RKO (cell line): ENCODE data around the gene RBM38.
A peak's percentile ranks its signal among the peaks of the same experiment; 100 is the strongest.

Source experiments
- DNase-seq: peaks from one replicate; pipeline ENCODE4 v3.0.0-alpha.2; 2016; ENCODE audit warnings: low spot score

Gene RBM38

DNA sequence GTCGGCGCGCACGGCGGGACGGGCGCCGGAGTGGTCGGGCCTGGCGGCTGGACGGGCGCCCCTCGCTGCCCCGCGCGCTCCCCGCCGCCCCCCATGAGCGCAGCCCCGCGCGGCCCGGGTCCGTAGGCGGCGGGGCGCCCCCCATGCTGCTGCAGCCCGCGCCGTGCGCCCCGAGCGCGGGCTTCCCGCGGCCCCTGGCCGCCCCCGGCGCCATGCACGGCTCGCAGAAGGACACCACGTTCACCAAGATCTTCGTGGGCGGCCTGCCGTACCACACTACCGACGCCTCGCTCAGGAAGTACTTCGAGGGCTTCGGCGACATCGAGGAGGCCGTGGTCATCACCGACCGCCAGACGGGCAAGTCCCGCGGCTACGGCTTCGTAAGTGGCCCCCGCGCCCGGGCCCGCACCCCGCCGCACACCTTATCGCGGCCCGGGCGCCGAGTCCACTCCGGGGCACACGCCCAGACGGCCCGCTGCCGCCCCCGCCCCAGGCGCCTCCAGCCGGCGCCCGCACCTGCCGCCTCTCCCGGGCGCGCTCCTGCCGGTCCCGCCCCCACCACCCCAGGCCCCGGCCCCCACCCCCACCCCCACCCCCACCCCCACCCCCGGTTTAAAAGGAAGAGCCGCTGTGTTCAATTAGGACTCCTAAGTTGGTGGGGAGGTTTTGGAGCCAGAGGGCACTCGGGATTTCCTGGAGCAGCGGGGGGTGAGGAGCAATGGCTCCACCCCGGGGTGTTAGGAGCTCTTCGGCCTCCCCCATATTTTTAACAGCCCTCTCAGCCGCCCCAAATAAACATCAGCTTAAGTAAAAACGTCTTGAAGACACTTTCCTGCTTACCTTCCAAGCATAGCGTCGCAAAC, 474 bp downstream of the RBM38 start:
- DNase-seq = peak; percentile 62

GRCh38 chr20:57392512-57393271, 1.5 kb downstream of the RBM38 start:
- DNase-seq = peak; percentile 38

DNA sequence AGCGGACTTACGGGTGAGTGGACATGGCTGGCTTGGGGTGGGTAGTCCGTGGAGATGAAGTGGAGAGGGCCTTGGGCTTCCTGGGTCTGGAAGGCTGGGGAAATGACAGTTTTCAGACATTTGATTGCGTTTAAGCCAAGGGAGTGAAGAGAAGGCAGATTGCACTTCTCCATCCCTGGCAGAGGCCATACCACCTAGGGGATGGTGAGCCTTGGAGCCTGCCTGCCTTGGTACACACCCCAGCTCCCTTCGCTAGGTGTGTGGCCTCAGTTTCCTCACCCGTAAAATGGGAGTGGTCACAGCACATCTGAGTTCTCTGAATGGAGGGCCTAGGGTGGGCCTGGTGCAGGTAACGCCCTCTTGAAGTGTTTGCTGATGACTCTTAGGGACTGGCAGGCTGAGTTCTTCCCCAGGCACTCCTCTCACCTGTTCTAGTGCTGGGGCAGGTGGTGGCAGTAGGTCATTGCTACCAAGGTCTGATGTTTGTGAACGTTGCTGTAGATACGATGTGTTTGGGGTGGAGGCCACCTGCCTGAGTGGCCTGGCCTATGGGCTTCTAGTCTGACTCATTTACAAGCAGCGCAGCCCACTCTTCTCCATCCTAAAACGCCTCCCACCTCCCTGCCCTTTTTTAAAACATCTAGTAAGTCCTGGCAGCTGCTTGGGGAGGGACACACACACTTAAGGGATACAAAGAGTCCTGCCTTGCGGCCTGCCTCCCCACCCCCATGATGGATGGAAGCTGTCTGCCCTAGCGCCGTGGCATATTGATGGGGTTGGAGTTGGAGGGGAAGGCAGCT, 2.3 kb downstream of the RBM38 start:
- DNase-seq = no peak

DNA sequence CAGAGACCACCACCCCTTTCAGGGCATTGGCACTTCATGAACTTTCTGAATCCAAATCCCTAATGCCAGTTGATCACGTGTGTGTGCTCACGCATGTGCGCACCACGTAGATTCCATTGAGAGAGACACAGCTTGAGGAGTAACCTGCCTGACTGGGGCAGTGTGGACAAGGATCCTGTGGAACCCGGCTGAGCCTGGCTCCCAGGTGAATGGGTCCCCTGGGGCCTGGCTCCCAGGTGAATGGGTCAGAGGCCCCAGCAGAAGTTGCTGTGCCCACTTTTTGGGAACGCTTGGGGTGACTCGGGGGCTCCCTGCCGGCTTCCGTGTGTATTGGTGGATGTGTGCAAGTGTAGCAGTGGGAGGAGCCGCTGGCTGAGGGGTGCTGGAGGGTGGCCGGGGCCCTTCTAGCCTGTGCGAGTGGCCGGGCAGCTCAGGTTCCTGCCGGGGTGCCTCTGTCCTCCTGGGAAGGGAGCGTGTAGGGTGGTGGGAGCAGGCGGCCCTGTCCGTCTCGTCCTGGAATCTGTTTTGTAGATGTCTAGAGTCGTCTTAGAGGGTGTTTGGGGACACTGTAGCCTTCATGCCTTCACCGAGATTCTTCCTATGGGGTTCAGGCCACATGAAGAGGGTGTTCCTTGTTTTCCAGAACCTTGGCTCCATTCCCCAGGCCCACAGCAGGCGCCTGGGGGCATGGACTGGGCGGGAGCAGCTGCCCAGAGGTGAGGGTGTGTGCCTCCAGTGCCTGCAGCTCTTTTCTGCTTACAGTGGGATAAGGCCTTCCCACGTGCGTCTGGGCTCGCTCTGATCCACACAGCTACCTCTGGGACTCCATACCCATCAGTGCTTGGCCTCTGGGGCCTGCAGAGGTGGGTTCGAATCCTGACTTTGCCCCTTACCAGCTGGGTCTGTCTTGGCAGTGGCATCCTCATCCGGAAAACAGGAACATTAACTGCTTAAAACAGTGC, 3.2 kb downstream of the RBM38 start:
- no peak for DNase-seq

DNA sequence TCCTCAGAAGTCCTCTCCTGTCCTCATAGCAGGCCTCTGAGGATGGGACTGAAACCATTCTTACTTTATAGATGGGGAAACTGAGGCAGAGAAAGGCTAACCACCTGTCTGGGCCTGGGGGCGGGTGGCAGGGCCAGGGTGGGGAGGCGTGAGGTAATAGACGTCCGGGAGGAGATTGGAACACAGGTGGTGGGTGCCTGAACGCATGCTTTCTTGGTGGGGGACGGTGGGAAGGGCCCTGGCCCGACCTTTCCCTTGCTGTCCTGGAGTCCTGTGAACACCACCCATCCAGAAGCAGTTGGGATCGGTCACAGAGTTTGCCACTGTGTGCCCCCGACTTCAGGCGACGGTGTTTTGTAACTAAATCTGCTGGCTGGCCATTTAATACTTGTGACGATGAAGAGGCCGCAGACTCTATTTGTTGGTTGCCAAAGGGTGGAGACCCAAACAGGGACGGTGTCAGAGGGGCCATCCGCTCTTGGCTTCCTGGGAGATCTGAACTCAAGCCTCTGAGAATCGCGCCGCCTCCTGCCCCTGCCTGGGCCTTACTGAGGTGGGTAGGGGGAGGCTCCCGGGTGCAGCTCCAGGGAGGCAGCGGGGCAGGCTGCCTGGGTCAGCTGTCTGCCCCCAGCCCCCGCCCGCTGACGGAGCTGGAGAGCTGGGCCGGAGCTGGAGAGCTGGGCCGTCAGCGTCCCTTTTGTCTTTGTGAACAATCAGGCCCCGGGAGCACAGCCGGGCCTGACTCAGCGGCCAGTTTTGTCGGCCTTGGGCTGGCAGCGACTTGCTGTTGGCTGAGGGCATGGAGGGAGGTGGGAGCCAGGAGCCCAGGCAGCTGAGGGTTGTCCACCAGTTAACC, 4.1 kb downstream of the RBM38 start:
- DNase-seq = no peak

- no peak for DNase-seq
Observed at GRCh38 chr20:57396212-57396983, 5.2 kb downstream of the RBM38 start.

DNA sequence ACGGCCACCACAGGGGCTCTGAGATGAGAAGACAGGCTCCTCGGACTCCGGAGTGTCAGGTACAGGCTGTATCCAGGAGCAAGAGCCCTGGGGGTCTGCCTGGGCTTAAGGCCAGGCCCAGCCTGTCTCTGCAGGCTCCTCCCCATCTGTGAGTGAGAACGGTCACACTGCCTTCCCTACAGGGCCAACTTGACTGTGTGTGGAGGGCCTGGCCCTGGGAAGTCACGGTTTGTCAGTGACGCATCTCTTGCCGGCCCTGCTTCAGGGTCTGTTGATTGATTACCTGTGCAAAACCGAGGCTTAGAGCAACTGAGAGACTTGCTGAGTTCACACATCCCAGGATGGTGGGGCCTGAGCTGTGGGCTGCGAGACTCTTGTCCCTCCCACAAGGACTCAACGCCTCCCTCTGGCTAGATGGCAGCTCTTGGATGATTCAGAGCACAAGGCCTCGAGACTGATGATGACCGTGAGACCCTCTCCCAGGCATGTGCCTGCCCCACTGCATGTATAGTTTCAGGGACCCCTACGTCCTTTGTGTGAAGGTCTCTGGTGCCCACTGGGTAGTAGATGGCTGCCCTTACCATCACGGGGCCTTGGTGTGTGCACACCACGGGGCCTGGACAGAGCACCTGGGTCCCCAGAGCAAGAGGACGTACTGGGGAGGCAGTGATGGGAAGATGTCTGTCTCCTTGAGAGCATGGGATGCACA, 5.9 kb downstream of the RBM38 start:
- DNase-seq = no peak

DNA sequence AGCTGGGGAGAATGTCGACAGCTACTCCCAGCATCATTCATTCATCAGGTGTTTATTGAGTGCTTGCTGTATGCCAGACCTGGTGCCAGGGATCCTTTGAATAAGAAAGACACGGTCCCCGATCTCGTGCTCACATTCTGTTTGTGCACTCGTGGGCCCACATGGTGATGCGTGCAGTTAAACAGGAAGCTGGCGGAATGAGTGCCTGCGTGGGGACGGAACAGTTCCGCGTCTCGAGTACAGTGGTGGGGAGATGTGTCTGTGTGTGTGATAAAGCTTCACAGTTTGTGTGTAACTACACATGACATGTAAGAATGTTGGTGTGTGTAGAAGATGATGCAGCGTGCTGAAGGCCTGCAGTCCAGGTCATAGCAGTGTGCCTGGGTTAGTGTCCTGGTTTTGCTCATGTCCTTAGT, 6.5 kb downstream of the RBM38 start:
- no peak for DNase-seq

DNA sequence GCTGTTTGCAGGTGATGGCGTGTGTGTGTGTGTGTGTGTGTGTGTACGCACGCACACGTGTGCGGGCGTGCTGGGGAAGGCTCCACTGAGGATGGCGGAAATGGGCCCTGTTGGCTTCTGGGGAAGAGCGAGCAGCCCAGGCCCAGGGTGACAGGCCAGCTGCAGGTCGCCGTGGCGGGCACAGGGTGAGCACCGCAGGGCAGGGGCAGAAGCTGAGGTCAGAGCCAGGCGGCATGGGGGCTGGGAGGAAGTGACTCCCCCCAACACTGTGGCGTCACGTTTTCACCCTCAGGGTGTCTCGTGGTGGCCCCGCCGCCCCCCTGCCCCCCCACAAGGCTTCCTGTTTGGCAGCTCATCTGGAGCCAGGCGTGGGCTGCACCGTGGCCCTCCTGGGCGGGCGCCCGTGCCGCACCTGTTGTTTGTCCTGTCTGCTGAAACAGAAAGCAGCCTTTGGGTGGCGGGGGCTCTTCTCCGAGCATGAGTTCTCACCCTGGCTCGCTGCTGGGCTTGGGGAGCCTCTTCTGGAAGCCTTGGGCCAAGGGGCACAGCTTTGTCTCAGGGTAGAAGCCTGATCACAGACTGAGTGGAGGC, 7.1 kb downstream of the RBM38 start:
- DNase-seq = no peak

DNA sequence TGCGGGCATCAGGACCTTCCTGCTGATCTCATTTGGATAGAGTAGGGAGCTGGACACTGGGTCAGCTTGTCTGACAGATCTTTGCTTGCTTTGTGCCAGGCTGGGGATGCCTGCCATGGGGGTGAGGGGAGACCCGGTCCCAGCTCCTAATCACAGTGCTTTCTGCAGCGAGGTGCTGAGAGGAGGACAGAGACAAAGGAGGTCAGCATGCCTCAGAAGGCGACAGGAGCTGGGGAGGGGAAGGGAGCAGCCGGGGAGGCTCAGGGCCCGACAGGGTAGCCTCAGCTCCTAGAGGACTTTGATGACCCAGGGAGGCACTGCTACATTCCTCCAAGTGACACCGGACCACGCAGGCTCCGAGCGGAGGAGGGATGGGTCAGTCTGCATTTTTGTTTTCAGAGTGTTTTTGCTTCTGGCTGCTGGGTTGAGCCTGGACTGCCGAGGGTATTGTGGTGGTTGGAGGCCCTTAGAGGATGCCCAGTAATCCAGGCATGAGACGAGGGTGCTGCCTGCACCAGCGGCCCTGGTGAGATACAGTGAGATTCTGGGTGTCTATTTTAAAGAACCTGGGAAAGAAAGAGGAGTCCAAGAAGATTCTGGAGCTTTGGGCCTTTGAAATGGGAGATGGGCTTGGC, 7.8 kb downstream of the RBM38 start:
- DNase-seq = no peak

- no peak for DNase-seq
Observed at GRCh38 chr20:57399587-57400155, 8.5 kb downstream of the RBM38 start.

GRCh38 chr20:57400231-57400701, 9.1 kb downstream of the RBM38 start:
- no peak for DNase-seq

- no peak for DNase-seq
Observed at GRCh38 chr20:57400821-57401564, 9.8 kb downstream of the RBM38 start.

DNA sequence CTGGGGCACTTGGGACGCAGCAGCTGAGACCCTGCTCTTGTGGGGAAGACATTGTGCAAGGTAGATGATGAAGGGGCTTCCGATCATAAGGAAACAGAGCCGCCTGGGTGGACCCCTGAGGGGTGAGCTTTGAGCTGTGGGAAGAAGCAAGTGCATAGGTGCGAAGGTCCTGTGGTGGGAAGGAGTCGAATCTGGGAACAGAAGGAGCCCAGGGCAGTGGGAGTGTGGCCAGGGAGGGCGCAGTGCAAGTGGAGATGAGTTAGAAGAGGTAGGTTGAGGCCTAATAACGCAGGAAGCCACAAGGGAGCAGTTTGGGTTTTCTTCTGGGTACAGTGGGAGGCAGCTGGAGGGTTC, 10.3 kb downstream of the RBM38 start:
- DNase-seq = no peak

- no peak for DNase-seq
Observed at GRCh38 chr20:57402206-57403125, 11.3 kb downstream of the RBM38 start.

GRCh38 chr20:57403216-57403615, 12.0 kb downstream of the RBM38 start:
- DNase-seq = no peak
